Natural killer cell (primary cell): ENCODE data around the gene CARMIL1. TPM values are rescaled to one million over a fixed set of nuclear protein-coding genes. Genes with fewer than 3 reads are reported as not detected.

Source experiments
- ATAC-seq, 3 donors: fragments of 150-1000 bp in 2 of 3; fragments of 200-7000 bp in 1 of 3; cut with Tn5 transposase; 1 replicate in 1 of 3; 2 replicates in 2 of 3; pipeline ENCODE4 v1.10.0; 2021; ENCODE audit warnings: mild to moderate bottlenecking in 2 of 3, moderate library complexity in 2 of 3
- DNase-seq, 2 donors: peaks; one replicate each; pipeline versions ENCODE4 v3.0.0 to v3.0.0-alpha.2; 2013 to 2021; ENCODE audit warnings: mixed read lengths in 1 of 2
- H3K27ac ChIP-seq: one replicate; pipeline ENCODE4 v1.5.1; 2013; ENCODE audit warnings: mild to moderate bottlenecking, low read length
- H3K27me3 ChIP-seq: one replicate; pipeline ENCODE4 v1.6.1; 2013; ENCODE audit warnings: low read length; ENCODE audit not compliant: control insufficient read depth, insufficient read depth
- H3K36me3 ChIP-seq: one replicate; pipeline ENCODE4 v1.6.1; 2013; ENCODE audit warnings: low read length; ENCODE audit not compliant: control insufficient read depth, insufficient read depth
- H3K4me1 ChIP-seq: one replicate; pipeline ENCODE4 v1.6.1; 2013; ENCODE audit warnings: low read length; ENCODE audit not compliant: control insufficient read depth, insufficient read depth
- H3K4me3 ChIP-seq: one replicate; pipeline ENCODE4 v1.5.1; 2013; ENCODE audit warnings: low read length
- H3K9me3 ChIP-seq: one replicate; pipeline ENCODE4 v1.6.1; 2013; ENCODE audit warnings: low read length; ENCODE audit not compliant: control insufficient read depth, insufficient read depth
- H3K27ac Mint-ChIP-seq, 2 donors: one replicate each; pipeline ENCODE4 v1.8.0; 2022; ENCODE audit warnings: mild to moderate bottlenecking in 2 of 2, mixed read lengths in 2 of 2, moderate library complexity in 1 of 2
- H3K27me3 Mint-ChIP-seq, 2 donors: one replicate each; pipeline ENCODE4 v1.8.0; 2022; ENCODE audit warnings: low read depth in 2 of 2, mixed read lengths in 2 of 2
- H3K36me3 Mint-ChIP-seq: one replicate; pipeline ENCODE4 v1.8.0; 2022; ENCODE audit warnings: mixed read lengths
- H3K4me1 Mint-ChIP-seq, 2 donors: one replicate each; pipeline ENCODE4 v1.8.0; 2022; ENCODE audit warnings: mixed read lengths in 2 of 2
- H3K4me3 Mint-ChIP-seq: one replicate; pipeline ENCODE4 v1.8.0; 2022; ENCODE audit warnings: mild to moderate bottlenecking, moderate library complexity, mixed read lengths
- H3K9me3 Mint-ChIP-seq, 2 donors: one replicate each; pipeline ENCODE4 v1.8.0; 2022; ENCODE audit warnings: mixed read lengths in 2 of 2
- WGBS: methylation state at CpG from one replicate; pipeline ENCODE4 v1.1.7; 2013; ENCODE audit warnings: missing lambda C conversion rate; ENCODE audit not compliant: insufficient coverage; 5-methylcytosine and 5-hydroxymethylcytosine counted together
- intact Hi-C: fragments of 100-400 bp; cut with micrococcal nuclease; formaldehyde crosslinking; loops from one replicate; pipeline ENCODE4 v1.14.2; 2022
- total RNA-seq, 4 donors: library from RNA; stranded (reverse); fragments of 120-200 nt in 1 of 4; gene quantifications; one replicate each; pipeline versions ENCODE4 v1.2.3 to v1.2.4, GENCODE V29; 2013 to 2022
- TF ChIP-seq, protein P1 (sequence below): fragments of 200-600 bp; IDR thresholded peaks from one replicate; pipeline ENCODE4 v1.8.0; 2022; ENCODE audit warnings: antibody characterized with exemption

The CARMIL1 gene
- total RNA-seq, 3 donors from 2014 or later (not counting 1 experiment from before 2014, with no cell fraction given) = 0.25 to 1.1 (median 0.35) TPM

DNA sequence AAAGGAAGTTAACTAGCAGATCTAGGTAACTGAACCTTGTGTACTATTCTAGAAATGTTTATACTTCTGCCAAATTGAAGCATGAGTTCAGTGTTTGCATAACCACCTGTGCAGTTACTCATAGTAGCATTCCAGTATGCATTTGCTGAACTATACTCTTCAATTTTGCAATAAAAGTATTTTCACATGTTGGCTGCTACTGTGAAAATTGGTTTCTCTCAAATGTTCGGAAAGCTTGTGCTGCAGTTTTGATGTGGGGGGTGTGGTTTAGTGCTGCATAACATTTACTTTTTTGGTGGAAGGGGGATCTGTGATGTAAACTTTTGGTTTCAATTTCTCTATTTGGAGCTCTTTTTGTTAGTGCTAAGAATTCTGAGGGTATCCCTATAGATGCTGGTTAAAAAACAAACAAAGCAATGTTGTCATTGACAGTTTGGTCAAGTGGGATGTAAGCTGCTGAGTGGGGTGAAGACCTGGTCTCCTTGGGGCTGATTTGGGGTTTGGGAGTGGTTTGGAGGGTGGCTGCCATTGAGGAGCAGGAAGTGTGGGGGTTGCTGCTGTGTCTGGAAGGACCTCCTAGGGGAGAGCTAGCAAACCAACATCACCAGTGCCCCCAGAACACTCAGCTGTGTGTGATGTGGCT lies 87.8 kb downstream of the CARMIL1 start:
- no peaks in the 10 kb centered on the region for H3K9me3 Mint-ChIP-seq
- intact Hi-C loops = no loop called here
- Histone ChIP-seq H3K4me3 (peak overlapping the region; percentile 18), H3K27ac (peak overlapping the region; percentile 70), H3K27me3 (no peaks in the 10 kb centered on the region), H3K36me3 (no peaks in the 10 kb centered on the region), H3K9me3 (no peaks in the 10 kb centered on the region), H3K4me1 (peaks cover 19% of the 10 kb centered on the region)
- 0% methylated on average over 1 of the region's 1 CpG for WGBS
- H3K4me3 Mint-ChIP-seq = peak overlapping the region; percentile 80
- H3K27ac Mint-ChIP-seq = peak overlapping the region; percentile 64 to 74
- DNase-seq (peak in 1 of 2 donors; percentile 79), ATAC-seq (peak; percentile 40 to 79 (median 44))
- H3K4me1 Mint-ChIP-seq = peaks cover 21 to 32% of the 10 kb centered on the region in 2 donors
- no peaks in the 10 kb centered on the region for H3K36me3 Mint-ChIP-seq
- peaks cover 0 to 9% of the 10 kb centered on the region in 2 donors for H3K27me3 Mint-ChIP-seq
- TF ChIP-seq, protein P1, sequence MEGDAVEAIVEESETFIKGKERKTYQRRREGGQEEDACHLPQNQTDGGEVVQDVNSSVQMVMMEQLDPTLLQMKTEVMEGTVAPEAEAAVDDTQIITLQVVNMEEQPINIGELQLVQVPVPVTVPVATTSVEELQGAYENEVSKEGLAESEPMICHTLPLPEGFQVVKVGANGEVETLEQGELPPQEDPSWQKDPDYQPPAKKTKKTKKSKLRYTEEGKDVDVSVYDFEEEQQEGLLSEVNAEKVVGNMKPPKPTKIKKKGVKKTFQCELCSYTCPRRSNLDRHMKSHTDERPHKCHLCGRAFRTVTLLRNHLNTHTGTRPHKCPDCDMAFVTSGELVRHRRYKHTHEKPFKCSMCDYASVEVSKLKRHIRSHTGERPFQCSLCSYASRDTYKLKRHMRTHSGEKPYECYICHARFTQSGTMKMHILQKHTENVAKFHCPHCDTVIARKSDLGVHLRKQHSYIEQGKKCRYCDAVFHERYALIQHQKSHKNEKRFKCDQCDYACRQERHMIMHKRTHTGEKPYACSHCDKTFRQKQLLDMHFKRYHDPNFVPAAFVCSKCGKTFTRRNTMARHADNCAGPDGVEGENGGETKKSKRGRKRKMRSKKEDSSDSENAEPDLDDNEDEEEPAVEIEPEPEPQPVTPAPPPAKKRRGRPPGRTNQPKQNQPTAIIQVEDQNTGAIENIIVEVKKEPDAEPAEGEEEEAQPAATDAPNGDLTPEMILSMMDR = no peak

DNA sequence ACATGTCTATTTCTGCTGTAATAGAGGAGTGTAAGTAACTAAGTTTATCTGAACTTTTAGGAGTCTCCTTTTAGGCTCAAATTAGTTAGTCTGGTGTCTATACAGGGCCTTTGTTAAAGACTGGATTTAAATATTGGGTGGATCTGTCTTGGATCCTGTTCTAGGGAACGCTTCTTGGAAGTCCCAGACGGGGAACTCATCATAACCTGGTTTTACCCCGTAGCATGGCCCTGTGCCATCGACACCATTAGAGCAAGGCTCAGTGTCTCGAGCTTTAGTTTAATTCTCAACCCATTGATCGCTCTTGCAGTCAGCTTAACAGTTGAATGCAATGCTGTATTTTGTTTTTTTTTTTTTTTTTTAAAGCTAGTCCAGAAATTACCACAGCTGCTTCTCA lies 89.9 kb downstream of the CARMIL1 start:
- Histone ChIP-seq H3K27me3 (no peaks in the 10 kb centered on the region), H3K4me1 (peaks cover 19% of the 10 kb centered on the region), H3K9me3 (no peaks in the 10 kb centered on the region), H3K4me3 (no peak overlapping the region), H3K27ac (no peak overlapping the region), H3K36me3 (no peaks in the 10 kb centered on the region)
- no peaks in the 10 kb centered on the region for H3K36me3 Mint-ChIP-seq
- peak overlapping the region in 1 of 2 donors; percentile 64 for H3K27ac Mint-ChIP-seq
- no peaks in the 10 kb centered on the region for H3K9me3 Mint-ChIP-seq
- DNase-seq (no peak), ATAC-seq (no peak)
- H3K27me3 Mint-ChIP-seq = peaks cover 0 to 7% of the 10 kb centered on the region in 2 donors
- peak overlapping the region; percentile 3 for H3K4me3 Mint-ChIP-seq
- WGBS = 75% methylated on average over 6 of the region's 6 CpGs
- H3K4me1 Mint-ChIP-seq = peaks cover 21 to 32% of the 10 kb centered on the region in 2 donors
- TF ChIP-seq, protein P1 = no peak
- intact Hi-C loops = no loop called here

GRCh38 chr6:25369433-25370177 lies 90.4 kb downstream of the CARMIL1 start:
- Mint-ChIP-seq H3K9me3 (no peaks in the 10 kb centered on the region), H3K27ac (no peak overlapping the region), H3K27me3 (peaks cover 0 to 8% of the 10 kb centered on the region in 2 donors), H3K4me1 (peaks cover 21 to 32% of the 10 kb centered on the region in 2 donors), H3K4me3 (no peak overlapping the region), H3K36me3 (no peaks in the 10 kb centered on the region)
- intact Hi-C loops = no loop called here
- Histone ChIP-seq H3K36me3 (no peaks in the 10 kb centered on the region), H3K4me1 (peaks cover 19% of the 10 kb centered on the region), H3K27ac (no peak overlapping the region), H3K27me3 (no peaks in the 10 kb centered on the region), H3K9me3 (no peaks in the 10 kb centered on the region), H3K4me3 (no peak overlapping the region)
- DNase-seq (peak in 1 of 2 donors; percentile 57), ATAC-seq (no peak)
- TF ChIP-seq, protein P1 = no peak
- 41% methylated on average over 9 of the region's 10 CpGs for WGBS
